B cell (primary cell): ENCODE data around the gene KRT75. TPM values are rescaled to one million over a fixed set of nuclear protein-coding genes. Genes with fewer than 3 reads are reported as not detected.

ENCODE experiments used
- ATAC-seq: fragments of 200-7000 bp; cut with Tn5 transposase; one replicate; pipeline ENCODE4 v1.10.0; 2021; ENCODE audit warnings: low read depth, mild to moderate bottlenecking, moderate number of reproducible peaks, moderate library complexity
- CTCF ChIA-PET: fragments of 350-600 bp; sonication (Branson Sonifier 250); formaldehyde crosslinking; loops from one replicate; lab custom pipeline; 2021; ENCODE audit warnings: antibody characterized with exemption, inconsistent platforms; lab: Charles Lee
- POLR2A ChIA-PET: fragments of 350-600 bp; sonication (Branson Sonifier 250); formaldehyde crosslinking; loops from one replicate; lab custom pipeline; 2021; ENCODE audit warnings: antibody characterized with exemption; lab: Charles Lee
- DNase-seq: peaks from one replicate; pipeline ENCODE4 v3.0.0; 2013
- H2AFZ ChIP-seq: 2 replicates; pipeline ENCODE4 v1.6.1; 2012; ENCODE audit warnings: mild to moderate bottlenecking, low read depth, low read length; ENCODE audit not compliant: insufficient read depth, poor library complexity, severe bottlenecking
- H3K27ac ChIP-seq, 2 donors: 1 replicate in 1 of 2; 2 replicates in 1 of 2; pipeline ENCODE4 v1.5.1; 2012 to 2013; ENCODE audit warnings: low read length in 2 of 2, mild to moderate bottlenecking in 2 of 2, moderate library complexity in 1 of 2
- H3K27me3 ChIP-seq, 4 experiments: fragments of 200-600 bp in 1 of 4; sonication (generic) in 1 of 4; replicated peaks in 1 of 4; 1 replicate in 2 of 4; 2 replicates in 2 of 4; pipeline versions ENCODE4 v1.6.1 to v1.7.0; 2013 to 2016; ENCODE audit warnings: low read length in 3 of 4, mild to moderate bottlenecking in 2 of 4, mixed read lengths in 1 of 4, moderate library complexity in 1 of 4; ENCODE audit not compliant: insufficient read depth in 4 of 4, control insufficient read depth in 3 of 4; ENCODE audit errors: control extremely low read depth in 1 of 4
- H3K36me3 ChIP-seq, 2 experiments: replicated peaks in 1 of 2; 1 replicate in 1 of 2; 2 replicates in 1 of 2; pipeline versions ENCODE4 v1.6.1 to v1.7.1; 2013; ENCODE audit warnings: low read length in 1 of 2; ENCODE audit not compliant: insufficient read depth in 2 of 2, control insufficient read depth in 1 of 2; ENCODE audit errors: control extremely low read depth in 1 of 2, extremely low read depth in 1 of 2
- H3K4me1 ChIP-seq, 2 donors: fragments of 200-600 bp in 1 of 2; sonication (generic) in 1 of 2; 1 replicate in 1 of 2; 2 replicates in 1 of 2; pipeline versions ENCODE4 v1.5.1 to v1.6.1; 2013 to 2017; ENCODE audit warnings: low read length in 2 of 2; ENCODE audit not compliant: control insufficient read depth in 2 of 2, insufficient read depth in 2 of 2
- H3K4me2 ChIP-seq: replicated peaks from 2 replicates; pipeline ENCODE3; 2012; ENCODE audit warnings: mild to moderate bottlenecking, low read depth, low read length; ENCODE audit not compliant: poor library complexity, severe bottlenecking
- H3K4me3 ChIP-seq, 5 experiments: fragments of 200-600 bp in 1 of 5; sonication (generic) in 1 of 5; 1 replicate in 3 of 5; 2 replicates in 2 of 5; pipeline versions ENCODE4 v1.5.1 to v1.7.0; 2011 to 2016; ENCODE audit warnings: low read length in 4 of 5, mild to moderate bottlenecking in 4 of 5, low read depth in 2 of 5, control low read depth in 1 of 5, moderate library complexity in 1 of 5; ENCODE audit not compliant: insufficient read depth in 1 of 5; ENCODE audit errors: control extremely low read depth in 1 of 5, extremely low read depth in 1 of 5
- H3K79me2 ChIP-seq: fragments of 200-600 bp; sonication (generic); one replicate; pipeline ENCODE4 v1.6.0; 2016; ENCODE audit warnings: low read length; ENCODE audit not compliant: control insufficient read depth, insufficient read depth
- H3K9ac ChIP-seq: fragments of 200-600 bp; sonication (generic); 2 replicates; pipeline ENCODE4 v1.6.1; 2017; ENCODE audit warnings: mild to moderate bottlenecking, low read length, moderate library complexity
- H3K9me3 ChIP-seq, 3 donors: one replicate each; pipeline versions ENCODE4 v1.6.1 to v1.7.1; 2013; ENCODE audit warnings: low read length in 2 of 3; ENCODE audit not compliant: control insufficient read depth in 2 of 3, insufficient read depth in 1 of 3; ENCODE audit errors: control extremely low read depth in 1 of 3
- H4K20me1 ChIP-seq: 2 replicates; pipeline ENCODE4 v1.6.0; 2012; ENCODE audit warnings: mild to moderate bottlenecking, low read length; ENCODE audit not compliant: insufficient read depth, control insufficient read depth, poor library complexity, severe bottlenecking
- H3K27ac Mint-ChIP-seq: one replicate; pipeline ENCODE4 v1.8.0; 2021; ENCODE audit warnings: mixed read lengths
- H3K27me3 Mint-ChIP-seq: one replicate; pipeline ENCODE4 v1.8.0; 2021; ENCODE audit warnings: mixed read lengths
- H3K4me1 Mint-ChIP-seq: one replicate; pipeline ENCODE4 v1.8.0; 2021; ENCODE audit warnings: mixed read lengths
- H3K4me3 Mint-ChIP-seq: one replicate; pipeline ENCODE4 v1.8.0; 2021; ENCODE audit warnings: mixed read lengths
- H3K9me3 Mint-ChIP-seq: one replicate; pipeline ENCODE4 v1.8.0; 2022; ENCODE audit warnings: mixed read lengths; ENCODE audit not compliant: insufficient read depth
- EZH2 ChIP-seq: IDR thresholded peaks from 2 replicates; pipeline ENCODE4 v1.6.1; 2012; ENCODE audit warnings: borderline replicate concordance, low read depth, mild to moderate bottlenecking, moderate library complexity, low read length; ENCODE audit not compliant: insufficient read depth, poor library complexity, severe bottlenecking
- WGBS: methylation state at CpG from one replicate; pipeline ENCODE4 v1.1.5; 2013; ENCODE audit warnings: missing lambda C conversion rate; ENCODE audit not compliant: insufficient coverage; 5-methylcytosine and 5-hydroxymethylcytosine counted together
- intact Hi-C: fragments of 100-400 bp; cut with micrococcal nuclease; formaldehyde crosslinking; loops from one replicate; pipeline ENCODE4 v1.10.0; 2022
- polyA plus RNA-seq: library from polyadenylated mRNA; depleted of rRNA; stranded (reverse); fragments of >200 nt; gene quantifications from 2 replicates; pipeline ENCODE4 v1.2.3, GENCODE V29; 2012
- total RNA-seq, 2 donors: library from RNA; stranded (reverse); fragments of 120-200 nt in 1 of 2; gene quantifications; 1 replicate in 1 of 2; 2 replicates in 1 of 2; pipeline versions ENCODE4 v1.2.3 to v1.2.4, GENCODE V29; 2013 to 2022
- TF ChIP-seq, protein P1 (sequence below): fragments of 200-600 bp; IDR thresholded peaks from one replicate; pipeline ENCODE4 v1.8.0; 2022; ENCODE audit warnings: antibody characterized with exemption, mild to moderate bottlenecking

KRT75 gene
- total and polyA plus RNA-seq, 2 donors (not counting 1 experiment from before 2014, with no cell fraction given): not detected

DNA sequence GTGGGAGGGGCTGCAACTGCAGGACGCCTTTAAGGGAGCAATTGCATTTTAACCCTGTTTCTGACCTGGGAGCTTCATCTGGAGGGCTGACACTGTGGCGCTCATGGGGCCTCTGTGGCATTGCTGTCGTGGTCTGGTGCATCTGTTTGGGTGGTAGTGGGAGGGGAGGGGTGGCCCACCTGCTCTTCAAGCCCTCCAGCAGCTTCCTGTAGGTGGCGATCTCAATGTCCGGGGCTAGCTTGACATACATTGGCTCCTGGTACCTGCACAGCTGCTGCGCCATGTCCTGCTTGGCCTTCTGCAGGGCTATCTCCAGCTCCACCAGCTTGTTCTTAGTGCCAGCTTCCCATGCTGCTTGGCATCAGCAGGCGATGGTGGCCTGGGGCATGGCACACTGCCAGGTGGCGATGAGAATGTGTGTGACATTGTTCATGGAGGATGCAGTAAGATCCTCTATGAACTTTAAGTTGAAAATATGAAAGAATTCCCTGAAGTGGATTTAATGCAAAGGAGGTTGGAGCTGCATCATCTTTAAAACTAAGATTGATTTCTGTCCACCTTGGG lies 20.3 kb downstream of the KRT75 start:
- H3K27me3 ChIP-seq: no peaks in the 10 kb centered on the region
- DNase-seq: no peak
- H3K79me2 ChIP-seq: no peaks in the 10 kb centered on the region
- H4K20me1 ChIP-seq: no peaks in the 10 kb centered on the region
- TF ChIP-seq, protein P1, sequence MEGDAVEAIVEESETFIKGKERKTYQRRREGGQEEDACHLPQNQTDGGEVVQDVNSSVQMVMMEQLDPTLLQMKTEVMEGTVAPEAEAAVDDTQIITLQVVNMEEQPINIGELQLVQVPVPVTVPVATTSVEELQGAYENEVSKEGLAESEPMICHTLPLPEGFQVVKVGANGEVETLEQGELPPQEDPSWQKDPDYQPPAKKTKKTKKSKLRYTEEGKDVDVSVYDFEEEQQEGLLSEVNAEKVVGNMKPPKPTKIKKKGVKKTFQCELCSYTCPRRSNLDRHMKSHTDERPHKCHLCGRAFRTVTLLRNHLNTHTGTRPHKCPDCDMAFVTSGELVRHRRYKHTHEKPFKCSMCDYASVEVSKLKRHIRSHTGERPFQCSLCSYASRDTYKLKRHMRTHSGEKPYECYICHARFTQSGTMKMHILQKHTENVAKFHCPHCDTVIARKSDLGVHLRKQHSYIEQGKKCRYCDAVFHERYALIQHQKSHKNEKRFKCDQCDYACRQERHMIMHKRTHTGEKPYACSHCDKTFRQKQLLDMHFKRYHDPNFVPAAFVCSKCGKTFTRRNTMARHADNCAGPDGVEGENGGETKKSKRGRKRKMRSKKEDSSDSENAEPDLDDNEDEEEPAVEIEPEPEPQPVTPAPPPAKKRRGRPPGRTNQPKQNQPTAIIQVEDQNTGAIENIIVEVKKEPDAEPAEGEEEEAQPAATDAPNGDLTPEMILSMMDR: no peak
- no peak for TF ChIP-seq EZH2
- H2AFZ ChIP-seq: no peak overlapping the region
- intact Hi-C loops: no loop called here
- H3K27ac ChIP-seq: no peak overlapping the region
- no peaks in the 10 kb centered on the region for H3K4me1 ChIP-seq
- no peaks in the 10 kb centered on the region for H3K36me3 ChIP-seq
- no peak overlapping the region for H3K4me2 ChIP-seq
- ChIA-PET POLR2A (no interaction called here), CTCF (no interaction called here)
- Mint-ChIP-seq H3K4me3 (no peak overlapping the region), H3K4me1 (no peaks in the 10 kb centered on the region), H3K9me3 (no peaks in the 10 kb centered on the region), H3K27ac (no peak overlapping the region), H3K27me3 (peaks cover 37% of the 10 kb centered on the region)
- H3K9me3 ChIP-seq: no peaks in the 10 kb centered on the region
- H3K4me3 ChIP-seq: no peak overlapping the region
- WGBS: 65% methylated on average over 8 of the region's 8 CpGs
- no peak overlapping the region for H3K9ac ChIP-seq
- no peak for ATAC-seq

DNA sequence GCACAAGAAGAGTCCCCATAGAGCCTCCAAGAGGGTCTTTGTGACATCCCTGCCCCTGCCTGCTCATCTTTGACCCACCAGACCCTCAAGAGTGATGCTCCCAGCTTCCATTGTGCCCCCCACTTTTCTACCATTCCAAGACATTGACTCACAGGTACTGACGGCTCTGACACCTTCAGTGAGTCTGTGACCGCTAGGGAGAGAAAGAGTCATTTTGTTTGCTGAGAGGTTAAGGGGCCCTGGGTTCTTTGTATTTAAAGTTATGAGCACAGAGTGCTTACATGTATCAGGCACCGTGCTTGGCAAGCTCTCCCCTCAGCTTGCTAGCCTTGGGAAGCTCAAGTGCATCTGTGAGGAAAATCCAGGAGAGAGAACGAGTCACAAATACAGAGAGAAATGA lies 21.0 kb downstream of the KRT75 start:
- Histone ChIP-seq H3K4me2 (no peak overlapping the region), H3K79me2 (no peaks in the 10 kb centered on the region), H3K9ac (no peak overlapping the region), H3K36me3 (no peaks in the 10 kb centered on the region), H4K20me1 (no peaks in the 10 kb centered on the region), H2AFZ (no peak overlapping the region), H3K27me3 (no peaks in the 10 kb centered on the region), H3K4me3 (no peak overlapping the region), H3K4me1 (no peaks in the 10 kb centered on the region), H3K27ac (no peak overlapping the region), H3K9me3 (no peaks in the 10 kb centered on the region)
- Mint-ChIP-seq H3K27ac (no peak overlapping the region), H3K4me3 (no peak overlapping the region), H3K9me3 (no peaks in the 10 kb centered on the region), H3K4me1 (no peaks in the 10 kb centered on the region), H3K27me3 (peaks cover 37% of the 10 kb centered on the region)
- WGBS: 30% methylated on average over 1 of the region's 4 CpGs
- ATAC-seq: no peak
- CTCF ChIA-PET: no interaction called here
- POLR2A ChIA-PET: no interaction called here
- no peak for DNase-seq
- intact Hi-C loops: no loop called here
- TF ChIP-seq EZH2: no peak
- TF ChIP-seq, protein P1: no peak
